HG03025 (cell line): ENCODE measurements around the gene SASH1.

Experiments
- ATAC-seq: cut with Tn5 transposase; IDR thresholded peaks from one replicate; pipeline ENCODE4 v1.9.1; 2021; ENCODE audit warnings: mild to moderate bottlenecking, moderate library complexity; ENCODE audit not compliant: unreplicated experiment, low FRiP score

Gene SASH1

DNA sequence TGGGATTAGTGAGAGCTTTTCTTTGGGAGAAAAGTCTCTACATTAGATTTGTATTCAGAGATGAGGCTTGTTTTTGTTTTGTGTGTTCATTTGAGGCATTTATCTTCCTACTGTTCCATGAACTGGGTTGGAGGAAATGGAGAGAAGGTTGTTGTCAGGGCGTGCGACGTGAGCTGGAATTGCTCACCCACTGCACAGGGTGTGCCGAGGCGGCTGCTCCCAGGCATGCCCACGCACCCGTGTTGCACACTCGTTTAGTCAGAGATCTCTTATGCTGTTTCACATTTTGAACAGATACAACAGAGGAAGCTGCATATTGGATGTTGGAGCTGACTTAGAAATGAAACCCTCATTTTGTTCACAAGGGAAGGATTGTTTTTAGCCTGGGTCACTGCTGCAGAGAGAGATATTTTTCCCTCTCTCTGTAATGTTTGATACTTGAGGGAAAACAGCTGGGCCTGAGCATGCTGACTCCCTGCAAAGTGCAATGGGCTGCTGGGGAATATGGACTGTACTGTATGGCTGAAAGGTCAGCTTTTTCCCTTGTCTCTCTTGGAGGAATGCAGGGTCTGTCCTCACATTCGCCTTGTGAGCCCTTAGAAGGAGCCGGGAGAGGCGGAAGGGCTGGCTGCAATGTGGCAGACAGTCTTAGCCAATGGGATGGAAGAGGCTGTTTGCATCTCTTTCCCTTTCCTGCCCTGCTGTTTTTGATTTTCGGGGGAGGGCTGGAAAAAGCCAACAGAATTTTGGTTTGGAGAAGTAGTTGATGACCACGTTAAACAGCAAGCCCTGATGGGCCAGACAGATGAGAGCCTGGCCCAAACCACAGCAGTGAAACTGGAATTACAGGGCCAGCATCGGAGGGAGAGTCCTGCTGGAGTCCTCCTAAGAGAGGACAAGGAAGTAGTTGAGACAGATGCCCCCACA, 170.8 kb downstream of the SASH1 start:
- no peak for ATAC-seq

GRCh38 chr6:148514091-148514845, 171.6 kb downstream of the SASH1 start:
- no peak for ATAC-seq

DNA sequence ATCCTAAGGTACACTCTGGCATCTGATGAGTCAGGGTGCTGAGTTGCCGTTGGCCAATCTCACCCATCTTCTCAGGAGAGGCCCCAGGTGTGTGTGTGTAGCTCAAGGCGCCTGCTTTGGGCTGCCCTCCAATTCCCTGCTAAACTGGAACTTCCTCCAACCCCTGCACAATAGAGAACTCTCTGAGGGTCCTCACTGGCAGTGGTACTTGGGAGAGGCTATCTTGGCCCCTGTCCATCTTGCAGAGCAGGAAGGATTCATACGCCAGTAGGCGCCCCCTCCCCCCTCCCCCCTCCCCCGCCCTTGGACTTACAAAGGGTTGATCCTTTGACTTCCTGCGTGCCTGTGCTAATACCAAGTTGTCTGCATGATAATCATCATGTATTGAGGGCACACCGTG, 173.6 kb downstream of the SASH1 start:
- no peak for ATAC-seq

DNA sequence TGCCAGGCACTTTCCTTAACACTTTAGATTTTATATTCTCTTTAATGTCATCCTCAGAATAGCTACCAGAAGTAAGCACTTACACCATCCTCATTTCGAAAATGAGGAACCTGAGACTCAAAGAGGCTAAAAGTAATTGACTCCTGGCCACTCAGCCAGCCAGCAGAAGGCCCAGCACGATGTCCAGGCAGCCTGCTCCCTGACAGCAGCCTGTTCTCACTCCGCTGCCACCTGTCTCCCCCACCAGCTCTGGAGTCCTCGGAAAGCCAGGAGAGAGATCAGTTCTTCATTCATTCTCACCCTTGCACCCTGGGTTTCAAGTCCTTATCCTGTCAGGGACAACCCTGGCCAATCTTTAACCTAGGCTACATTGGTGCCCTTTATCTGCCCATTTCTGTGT, 174.0 kb downstream of the SASH1 start:
- ATAC-seq: no peak

GRCh38 chr6:148517470-148517869, 174.8 kb downstream of the SASH1 start:
- no peak for ATAC-seq

DNA sequence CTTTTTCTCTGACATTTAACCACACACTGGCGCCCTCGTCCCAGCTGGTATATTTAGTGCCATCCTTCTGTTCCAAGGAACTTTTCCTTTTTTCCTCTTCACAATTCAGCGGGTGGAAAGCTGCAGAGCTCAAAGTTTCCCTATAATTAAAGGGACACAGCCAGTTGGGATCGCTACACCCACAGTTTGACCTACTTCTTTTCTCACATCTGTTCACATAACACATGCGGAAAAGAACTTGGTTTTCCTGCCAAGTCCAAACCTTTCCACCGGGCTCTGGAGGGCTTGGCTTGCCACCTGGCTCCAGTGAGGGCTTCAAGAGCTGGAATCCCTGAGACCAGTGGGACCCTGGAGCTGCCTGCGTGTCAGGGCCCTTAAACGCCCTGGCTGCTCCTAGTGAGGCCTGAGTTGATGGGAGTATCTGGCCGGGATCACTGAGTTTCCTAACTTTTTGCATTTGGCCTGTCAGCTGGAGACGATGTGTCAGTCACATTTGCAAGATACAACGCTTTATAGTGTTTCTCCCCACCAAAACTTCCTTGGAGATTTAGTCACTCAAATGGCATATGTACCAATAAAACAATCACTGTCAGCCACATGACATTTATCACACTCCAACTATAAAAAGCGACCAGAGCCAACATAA, 176.0 kb downstream of the SASH1 start:
- no peak for ATAC-seq

- peak; percentile 86 for ATAC-seq
Observed at GRCh38 chr6:148520109-148520841, 177.6 kb downstream of the SASH1 start.

GRCh38 chr6:148521158-148521557, 178.5 kb downstream of the SASH1 start:
- ATAC-seq: no peak

- no peak for ATAC-seq
Observed at GRCh38 chr6:148521586-148521985, 178.9 kb downstream of the SASH1 start.

GRCh38 chr6:148523048-148523447, 180.4 kb downstream of the SASH1 start:
- ATAC-seq: no peak

DNA sequence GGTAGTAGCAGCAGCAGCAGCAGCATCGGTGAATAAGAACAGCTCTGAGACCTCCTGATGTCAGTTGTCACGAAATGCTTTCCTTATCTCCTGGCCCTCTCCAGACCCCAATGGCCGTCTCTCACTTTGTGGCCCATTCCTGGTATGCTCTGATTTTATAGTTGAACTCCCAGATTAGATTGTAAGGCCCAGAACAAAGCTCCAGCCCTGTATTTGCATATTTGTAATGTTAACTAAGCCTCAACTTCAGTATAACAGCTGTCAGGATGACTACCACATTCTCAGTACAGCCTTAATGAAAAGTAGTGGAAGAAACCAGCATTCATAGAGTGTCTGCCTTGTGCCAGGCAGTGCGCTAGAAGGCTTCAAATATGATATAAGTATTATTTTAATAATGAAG, 180.9 kb downstream of the SASH1 start:
- ATAC-seq: no peak

GRCh38 chr6:148524471-148524882, 181.8 kb downstream of the SASH1 start:
- ATAC-seq: no peak

- no peak for ATAC-seq
Observed at GRCh38 chr6:148524976-148525375, 182.3 kb downstream of the SASH1 start.

- no peak for ATAC-seq
Observed at GRCh38 chr6:148525453-148525852, 182.8 kb downstream of the SASH1 start.

DNA sequence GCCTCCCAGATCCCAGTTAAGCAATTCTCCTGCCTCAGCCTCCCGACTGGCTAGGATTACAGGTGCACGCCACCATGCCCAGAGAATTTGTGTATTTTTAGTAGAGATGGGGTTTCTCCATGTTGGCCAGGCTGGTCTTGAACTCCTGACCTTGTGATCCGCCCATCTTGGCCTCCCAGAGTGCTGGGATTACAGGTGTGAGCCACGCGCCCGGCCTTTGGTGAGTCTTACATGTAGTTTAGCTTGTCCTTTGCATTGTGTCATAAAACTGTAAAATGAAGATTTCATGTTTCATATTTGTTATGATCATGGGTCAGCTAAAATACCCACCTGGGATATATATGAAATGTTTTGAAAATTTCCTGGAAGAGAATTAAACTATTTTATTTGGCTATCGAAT, 183.5 kb downstream of the SASH1 start:
- no peak for ATAC-seq

GRCh38 chr6:148528292-148528691, 185.7 kb downstream of the SASH1 start:
- no peak for ATAC-seq

- ATAC-seq: no peak
Observed at GRCh38 chr6:148529010-148529409, 186.4 kb downstream of the SASH1 start.

- peak; percentile 88 for ATAC-seq
Observed at GRCh38 chr6:148530394-148530953, 187.8 kb downstream of the SASH1 start.

GRCh38 chr6:148530976-148531375, 188.3 kb downstream of the SASH1 start:
- no peak for ATAC-seq

DNA sequence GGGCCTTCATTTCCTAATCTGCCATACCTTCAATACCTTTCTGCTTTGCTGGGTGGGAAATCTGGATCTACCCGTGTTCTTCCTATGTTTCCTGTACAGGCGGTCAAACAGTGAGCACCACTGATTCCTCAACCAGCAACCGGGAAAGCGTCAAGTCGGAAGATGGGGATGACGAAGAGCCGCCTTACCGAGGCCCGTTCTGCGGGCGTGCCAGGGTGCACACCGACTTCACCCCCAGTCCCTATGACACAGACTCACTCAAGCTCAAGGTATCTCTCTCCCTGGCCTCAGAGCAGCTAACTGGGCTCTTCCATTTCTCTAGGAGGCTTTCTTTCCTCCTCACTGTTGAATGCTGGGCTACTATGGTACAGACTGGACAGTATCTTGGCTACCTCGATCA, 190.1 kb downstream of the SASH1 start:
- no peak for ATAC-seq
